Heart right ventricle (tissue), 16 donors: ENCODE data around the gene ZRSR2. TPM values are rescaled to one million over a fixed set of nuclear protein-coding genes. Genes with fewer than 3 reads are reported as not detected.
"Not testable (repeated sequence)": the region's sequence is repeated elsewhere in the genome, so short reads cannot be mapped to it uniquely, and the experiment has no call there.

Experiments used
- ATAC-seq, 8 donors: fragments of 200-7000 bp; cut with Tn5 transposase; one replicate each; pipeline ENCODE4 v1.9.1; 2020; ENCODE audit warnings: mild to moderate bottlenecking in 8 of 8, moderate library complexity in 8 of 8, moderate number of reproducible peaks in 1 of 8
- DNase-seq, 2 donors: peaks; one replicate each; pipeline ENCODE4 v3.0.0-alpha.2; 2020
- H3K27ac ChIP-seq, 10 donors: fragments of 200-600 bp; sonication (generic) in 2 of 10; one replicate each; pipeline versions ENCODE4 v1.5.0 to v1.8.0; 2020 to 2022; ENCODE audit warnings: mild to moderate bottlenecking in 3 of 10
- H3K27me3 ChIP-seq, 7 donors: fragments of 200-600 bp; one replicate each; pipeline ENCODE4 v1.8.0; 2021 to 2022; ENCODE audit warnings: mild to moderate bottlenecking in 2 of 7
- H3K36me3 ChIP-seq, 9 donors: fragments of 200-600 bp; sonication (generic) in 1 of 9; one replicate each; pipeline versions ENCODE4 v1.5.0 to v1.8.0; 2020 to 2022; ENCODE audit warnings: mild to moderate bottlenecking in 2 of 9
- H3K4me1 ChIP-seq, 9 donors: fragments of 200-600 bp; sonication (generic) in 1 of 9; one replicate each; pipeline versions ENCODE4 v1.5.0 to v1.8.0; 2020 to 2022; ENCODE audit warnings: mild to moderate bottlenecking in 4 of 9
- H3K4me3 ChIP-seq, 10 donors: fragments of 200-600 bp; sonication (generic) in 2 of 10; one replicate each; pipeline versions ENCODE4 v1.5.0 to v1.8.0; 2020 to 2022; ENCODE audit warnings: mild to moderate bottlenecking in 7 of 10, moderate library complexity in 2 of 10
- H3K9me3 ChIP-seq, 11 donors: fragments of 200-600 bp in 10 of 11; sonication (generic) in 2 of 11; one replicate each; pipeline versions ENCODE4 v1.5.0 to v1.8.0; 2013 to 2022; ENCODE audit warnings: mild to moderate bottlenecking in 2 of 11, control low read depth in 1 of 11, moderate library complexity in 1 of 11
- CTCF ChIP-seq, 9 donors: fragments of 200-600 bp; sonication (generic) in 2 of 9; IDR thresholded peaks; one replicate each; pipeline versions ENCODE4 v1.5.0 to v1.8.0; 2021 to 2022; ENCODE audit warnings: antibody characterized with exemption in 9 of 9, mild to moderate bottlenecking in 5 of 9, moderate library complexity in 1 of 9
- WGBS, 2 donors: extraction: QIAGEN DNeasy Blood & Tissue Kit; methylation state at CpG; one replicate each; pipeline ENCODE4 v1.1.7; 2013; ENCODE audit warnings: inconsistent platforms in 1 of 2; 5-methylcytosine and 5-hydroxymethylcytosine counted together
- intact Hi-C, 10 donors: fragments of 100-400 bp; cut with DNase I; formaldehyde crosslinking; loops; one replicate each; pipeline versions ENCODE4 v1.11.1 to v1.14.2; 2022
- polyA plus RNA-seq, 2 donors: library from polyadenylated mRNA; stranded (reverse); fragments of 200-250 nt; gene quantifications; one replicate each; pipeline ENCODE4 v1.2.3, GENCODE V29; 2013
- total RNA-seq, 10 donors: library from RNA; stranded (reverse); fragmentation: NEBNext Ultra II Directional in 3 of 10; extraction: Animal tissue kit (Norgen Biotek cat#: 25700) in 3 of 10; gene quantifications; one replicate each; pipeline versions ENCODE4 v1.2.1 to v1.2.4, GENCODE V29; 2021 to 2023
- donor health status: Arrhythmogenic right ventricular cardiomyopathy.
- donor health status: ischemic (EF 13 %, LVEDD 7.1; RV severe dilation, severe dysfunction).
- donor health status: healthy with polysubstance abuse.
- donor health status: DM: no; HTN: yes; CAD: no.
- donor health status: DM: no; HTN: no; CAD: no.
- donor health status: ischemic (EF 25% LVEDD 6.9; RV normal size, moderate dysfunction).
- donor health status: ischemic (EF 25% LVEDD 5.7; RV mildly dilated, moderate dysfunction).
- donor health status: healthy.
- donor health status: DM: yes; HTN: yes; CAD: no.
- donor health status: Ischemic cardiomyopathy.
- donor health status: ischemic (EF 35%, LVEDD 5.7; RV mildly dilated, moderate dysfunction).
- donor health status: nonischemic (EF 11% LVEDD 7.7; RV severe dilation, severe dysfunction).
- donor health status: DM: yes; HTN: yes; CAD: no.
- donor health status: PGD.
- donor health status: ischemic (EF 29% LVEDD 5.4; RV normal size, mild dysfunction).
- donor health status: nonischemic (EF 23%, LVEDD 6.1; RV moderate dilation, normal function).

The ZRSR2 gene
- total and polyA plus RNA-seq, 12 donors = 6.3 to 25.3 (median 7.9) TPM

- Histone ChIP-seq H3K27ac (peak overlapping the region; percentile 52 to 84 (median 74)), H3K27me3 (no peaks in the 10 kb centered on the region), H3K36me3 (no peaks in the 10 kb centered on the region), H3K4me1 (peaks cover 0 to 32% (median 26%) of the 10 kb centered on the region in 9 donors), H3K9me3 (no peaks in the 10 kb centered on the region), H3K4me3 (peak overlapping the region in 1 of 10 donors; percentile 14)
- no peak for DNase-seq
- 29 to 58% methylated on average over 4 of the region's 4 CpGs for WGBS, 2 donors
- ATAC-seq = peak in 7 of 8 donors; percentile 52 to 85 (median 74)
- intact Hi-C loops = no loop called here
- TF ChIP-seq CTCF (IDR thresholded peaks at IDR 0.05) = no peak
Measured at GRCh38 chrX:15751155-15751819, 39.0 kb upstream of the ZRSR2 start.

GRCh38 chrX:15755091-15755490, 35.2 kb upstream of the ZRSR2 start:
- no peak for ATAC-seq
- TF ChIP-seq CTCF (IDR thresholded peaks at IDR 0.05) = no peak
- intact Hi-C loops = no loop called here
- Histone ChIP-seq H3K36me3 (peaks cover 0 to 5% (median 0%) of the 10 kb centered on the region in 9 donors), H3K4me3 (no peak overlapping the region), H3K4me1 (peaks cover 0 to 22% (median 16%) of the 10 kb centered on the region in 9 donors), H3K9me3 (no peaks in the 10 kb centered on the region), H3K27ac (no peak overlapping the region), H3K27me3 (no peaks in the 10 kb centered on the region)
- WGBS, 2 donors = 88 to 92% methylated on average over 2 of the region's 2 CpGs
- no peak for DNase-seq

GRCh38 chrX:15758140-15758539, 32.1 kb upstream of the ZRSR2 start:
- Histone ChIP-seq H3K27ac (no peak overlapping the region), H3K4me1 (peaks cover 0 to 4% (median 0%) of the 10 kb centered on the region in 9 donors), H3K9me3 (no peaks in the 10 kb centered on the region), H3K27me3 (no peaks in the 10 kb centered on the region), H3K4me3 (no peak overlapping the region), H3K36me3 (peaks cover 0 to 5% (median 0%) of the 10 kb centered on the region in 9 donors)
- 79 to 83% methylated on average over 4 of the region's 4 CpGs for WGBS, 2 donors
- TF ChIP-seq CTCF (IDR thresholded peaks at IDR 0.05) = no peak
- ATAC-seq (no peak), DNase-seq (no peak)
- intact Hi-C loops = no loop called here

GRCh38 chrX:15759886-15760285, 30.4 kb upstream of the ZRSR2 start:
- 73 to 85% methylated on average over 5 to 6 of the region's 6 CpGs for WGBS, 2 donors

More at GRCh38 chrX:15759886-15760285, 30.4 kb upstream of the ZRSR2 start:
- not testable (repeated sequence) for H3K36me3 ChIP-seq, ATAC-seq, H3K4me3 ChIP-seq, H3K4me1 ChIP-seq, H3K27ac ChIP-seq, H3K27me3 ChIP-seq, H3K9me3 ChIP-seq, DNase-seq
- intact Hi-C loops = loop anchor here in 2 of 10 donors (10.0 kb wide), 2 partner anchors 215 to 935 kb away; no protein-coding TSS in a partner anchor
